ENCODE measurements around the gene ENTPD1. TPM values are rescaled to one million over a fixed set of nuclear protein-coding genes. Genes with fewer than 3 reads are reported as not detected.

Gene ENTPD1
- total and polyA plus RNA-seq, 10 of the 15 experiments (the other 5 are each of a cell fraction or from before 2014, with no cell fraction given) = 110 to 413 (median 161) TPM

DNA sequence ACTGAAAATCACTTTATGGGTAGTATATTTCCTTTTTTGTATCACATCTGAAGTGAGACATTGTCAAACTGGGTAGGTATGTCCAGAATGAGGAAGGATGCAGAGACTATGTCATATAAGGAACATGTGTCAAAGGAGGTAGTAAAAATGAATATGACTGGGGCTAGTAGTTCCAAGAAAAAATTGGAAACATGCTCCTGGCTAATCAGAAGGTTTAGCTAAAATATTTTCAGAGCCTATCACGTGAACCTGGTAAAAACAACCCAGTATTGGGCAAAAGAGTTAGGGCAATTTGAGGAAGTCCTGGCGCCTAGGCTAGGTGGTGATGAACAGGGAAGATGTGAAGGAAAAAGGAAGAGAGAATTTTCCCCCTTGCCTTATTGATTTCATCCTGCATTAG, 26.4 kb downstream of the ENTPD1 start (continued):
- TF ChIP-seq STAT3 (IDR thresholded peaks at IDR 0.05; ENCODE audit: low read depth, low read length) = no peak
- TF ChIP-seq PAX5 (IDR thresholded peaks at IDR 0.05; ENCODE audit: borderline replicate concordance, low read depth, low read length) = no peak
- TF ChIP-seq CREB1 (IDR thresholded peaks at IDR 0.05; ENCODE audit: low read depth) = no peak
- TF ChIP-seq, protein P1, sequence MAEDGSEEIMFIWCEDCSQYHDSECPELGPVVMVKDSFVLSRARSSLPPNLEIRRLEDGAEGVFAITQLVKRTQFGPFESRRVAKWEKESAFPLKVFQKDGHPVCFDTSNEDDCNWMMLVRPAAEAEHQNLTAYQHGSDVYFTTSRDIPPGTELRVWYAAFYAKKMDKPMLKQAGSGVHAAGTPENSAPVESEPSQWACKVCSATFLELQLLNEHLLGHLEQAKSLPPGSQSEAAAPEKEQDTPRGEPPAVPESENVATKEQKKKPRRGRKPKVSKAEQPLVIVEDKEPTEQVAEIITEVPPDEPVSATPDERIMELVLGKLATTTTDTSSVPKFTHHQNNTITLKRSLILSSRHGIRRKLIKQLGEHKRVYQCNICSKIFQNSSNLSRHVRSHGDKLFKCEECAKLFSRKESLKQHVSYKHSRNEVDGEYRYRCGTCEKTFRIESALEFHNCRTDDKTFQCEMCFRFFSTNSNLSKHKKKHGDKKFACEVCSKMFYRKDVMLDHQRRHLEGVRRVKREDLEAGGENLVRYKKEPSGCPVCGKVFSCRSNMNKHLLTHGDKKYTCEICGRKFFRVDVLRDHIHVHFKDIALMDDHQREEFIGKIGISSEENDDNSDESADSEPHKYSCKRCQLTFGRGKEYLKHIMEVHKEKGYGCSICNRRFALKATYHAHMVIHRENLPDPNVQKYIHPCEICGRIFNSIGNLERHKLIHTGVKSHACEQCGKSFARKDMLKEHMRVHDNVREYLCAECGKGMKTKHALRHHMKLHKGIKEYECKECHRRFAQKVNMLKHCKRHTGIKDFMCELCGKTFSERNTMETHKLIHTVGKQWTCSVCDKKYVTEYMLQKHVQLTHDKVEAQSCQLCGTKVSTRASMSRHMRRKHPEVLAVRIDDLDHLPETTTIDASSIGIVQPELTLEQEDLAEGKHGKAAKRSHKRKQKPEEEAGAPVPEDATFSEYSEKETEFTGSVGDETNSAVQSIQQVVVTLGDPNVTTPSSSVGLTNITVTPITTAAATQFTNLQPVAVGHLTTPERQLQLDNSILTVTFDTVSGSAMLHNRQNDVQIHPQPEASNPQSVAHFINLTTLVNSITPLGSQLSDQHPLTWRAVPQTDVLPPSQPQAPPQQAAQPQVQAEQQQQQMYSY (CRISPR knock-in tag; IDR thresholded peaks at IDR 0.05) = no peak
- TF ChIP-seq NRF1 (conservative IDR thresholded peaks at IDR 0.05; ENCODE audit: low read depth, low read length) = no peak
- no peak for TF ChIP-seq CEBPB (IDR thresholded peaks at IDR 0.05; ENCODE audit: borderline replicate concordance in 1 of 2, low read depth in 2 of 2, low read length in 2 of 2)
- TF ChIP-seq JUND (IDR thresholded peaks at IDR 0.05; ENCODE audit: low read depth, low read length) = no peak
- TF ChIP-seq, protein P2, sequence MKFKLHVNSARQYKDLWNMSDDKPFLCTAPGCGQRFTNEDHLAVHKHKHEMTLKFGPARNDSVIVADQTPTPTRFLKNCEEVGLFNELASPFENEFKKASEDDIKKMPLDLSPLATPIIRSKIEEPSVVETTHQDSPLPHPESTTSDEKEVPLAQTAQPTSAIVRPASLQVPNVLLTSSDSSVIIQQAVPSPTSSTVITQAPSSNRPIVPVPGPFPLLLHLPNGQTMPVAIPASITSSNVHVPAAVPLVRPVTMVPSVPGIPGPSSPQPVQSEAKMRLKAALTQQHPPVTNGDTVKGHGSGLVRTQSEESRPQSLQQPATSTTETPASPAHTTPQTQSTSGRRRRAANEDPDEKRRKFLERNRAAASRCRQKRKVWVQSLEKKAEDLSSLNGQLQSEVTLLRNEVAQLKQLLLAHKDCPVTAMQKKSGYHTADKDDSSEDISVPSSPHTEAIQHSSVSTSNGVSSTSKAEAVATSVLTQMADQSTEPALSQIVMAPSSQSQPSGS (IDR thresholded peaks at IDR 0.05; ENCODE audit: low read length) = no peak
- TF ChIP-seq, protein P3, sequence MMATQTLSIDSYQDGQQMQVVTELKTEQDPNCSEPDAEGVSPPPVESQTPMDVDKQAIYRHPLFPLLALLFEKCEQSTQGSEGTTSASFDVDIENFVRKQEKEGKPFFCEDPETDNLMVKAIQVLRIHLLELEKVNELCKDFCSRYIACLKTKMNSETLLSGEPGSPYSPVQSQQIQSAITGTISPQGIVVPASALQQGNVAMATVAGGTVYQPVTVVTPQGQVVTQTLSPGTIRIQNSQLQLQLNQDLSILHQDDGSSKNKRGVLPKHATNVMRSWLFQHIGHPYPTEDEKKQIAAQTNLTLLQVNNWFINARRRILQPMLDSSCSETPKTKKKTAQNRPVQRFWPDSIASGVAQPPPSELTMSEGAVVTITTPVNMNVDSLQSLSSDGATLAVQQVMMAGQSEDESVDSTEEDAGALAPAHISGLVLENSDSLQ (IDR thresholded peaks at IDR 0.05) = no peak
- no peak for TF ChIP-seq SIX5 (IDR thresholded peaks at IDR 0.05; ENCODE audit: low read depth, low read length, severe bottlenecking)
